Measurements from ENCODE around the gene SARNP. TPM values are rescaled to one million over a fixed set of nuclear protein-coding genes. Genes with fewer than 3 reads are reported as not detected.

The SARNP gene
- total and polyA plus RNA-seq, 10 of the 15 experiments (the other 5 are each of a cell fraction or from before 2014, with no cell fraction given): 77.6 to 445 (median 188) TPM

DNA sequence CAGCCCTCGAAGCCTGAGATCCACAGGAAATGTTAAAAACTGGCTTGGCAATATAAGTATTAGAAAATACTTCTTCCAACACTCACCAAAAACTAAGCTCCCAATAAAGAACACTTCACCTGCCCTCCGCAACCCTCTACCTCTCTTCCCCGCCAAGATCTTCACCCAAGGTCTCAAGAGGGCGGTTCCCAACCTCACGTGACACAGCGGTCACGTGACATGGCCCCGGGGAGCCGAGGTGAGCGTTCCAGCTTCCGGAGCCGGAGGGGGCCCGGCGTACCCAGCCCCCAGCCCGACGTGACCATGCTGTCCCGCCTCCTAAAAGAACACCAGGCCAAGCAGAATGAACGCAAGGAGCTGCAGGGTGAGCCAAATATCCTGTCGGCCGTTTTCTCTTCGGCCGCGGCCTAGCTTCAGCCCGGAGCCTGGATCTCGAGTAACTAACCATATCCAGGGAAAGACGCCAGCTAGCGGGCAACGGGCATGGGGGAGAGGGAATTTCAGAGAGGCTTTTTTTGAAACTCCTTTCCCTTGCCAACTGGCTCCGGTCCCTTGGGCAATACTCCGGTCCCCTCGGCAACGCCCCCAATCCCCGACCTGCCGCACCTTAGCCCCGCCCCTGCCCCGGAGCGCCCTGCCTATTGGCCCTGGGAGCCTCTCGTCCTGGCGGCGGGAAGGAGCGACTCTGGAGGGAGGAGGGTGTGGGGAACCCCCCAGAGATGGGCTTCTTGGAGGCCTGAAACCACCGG lies 101.5 kb downstream of the SARNP start, which contains the start of gene BLOC1S1 (continued):
- TF ChIP-seq ZNF592 (IDR thresholded peaks at IDR 0.05): no peak
- TF ChIP-seq RELB (IDR thresholded peaks at IDR 0.05; ENCODE audit: low read depth): peak; percentile 100
- no peak for TF ChIP-seq PAX5 (IDR thresholded peaks at IDR 0.05; ENCODE audit: borderline replicate concordance, low read depth, low read length)
- peak; percentile 12; the same call in 1 of the 2 replicates for TF ChIP-seq MTA2 (IDR thresholded peaks at IDR 0.05; ENCODE audit: low read depth)
- TF ChIP-seq, protein P1, sequence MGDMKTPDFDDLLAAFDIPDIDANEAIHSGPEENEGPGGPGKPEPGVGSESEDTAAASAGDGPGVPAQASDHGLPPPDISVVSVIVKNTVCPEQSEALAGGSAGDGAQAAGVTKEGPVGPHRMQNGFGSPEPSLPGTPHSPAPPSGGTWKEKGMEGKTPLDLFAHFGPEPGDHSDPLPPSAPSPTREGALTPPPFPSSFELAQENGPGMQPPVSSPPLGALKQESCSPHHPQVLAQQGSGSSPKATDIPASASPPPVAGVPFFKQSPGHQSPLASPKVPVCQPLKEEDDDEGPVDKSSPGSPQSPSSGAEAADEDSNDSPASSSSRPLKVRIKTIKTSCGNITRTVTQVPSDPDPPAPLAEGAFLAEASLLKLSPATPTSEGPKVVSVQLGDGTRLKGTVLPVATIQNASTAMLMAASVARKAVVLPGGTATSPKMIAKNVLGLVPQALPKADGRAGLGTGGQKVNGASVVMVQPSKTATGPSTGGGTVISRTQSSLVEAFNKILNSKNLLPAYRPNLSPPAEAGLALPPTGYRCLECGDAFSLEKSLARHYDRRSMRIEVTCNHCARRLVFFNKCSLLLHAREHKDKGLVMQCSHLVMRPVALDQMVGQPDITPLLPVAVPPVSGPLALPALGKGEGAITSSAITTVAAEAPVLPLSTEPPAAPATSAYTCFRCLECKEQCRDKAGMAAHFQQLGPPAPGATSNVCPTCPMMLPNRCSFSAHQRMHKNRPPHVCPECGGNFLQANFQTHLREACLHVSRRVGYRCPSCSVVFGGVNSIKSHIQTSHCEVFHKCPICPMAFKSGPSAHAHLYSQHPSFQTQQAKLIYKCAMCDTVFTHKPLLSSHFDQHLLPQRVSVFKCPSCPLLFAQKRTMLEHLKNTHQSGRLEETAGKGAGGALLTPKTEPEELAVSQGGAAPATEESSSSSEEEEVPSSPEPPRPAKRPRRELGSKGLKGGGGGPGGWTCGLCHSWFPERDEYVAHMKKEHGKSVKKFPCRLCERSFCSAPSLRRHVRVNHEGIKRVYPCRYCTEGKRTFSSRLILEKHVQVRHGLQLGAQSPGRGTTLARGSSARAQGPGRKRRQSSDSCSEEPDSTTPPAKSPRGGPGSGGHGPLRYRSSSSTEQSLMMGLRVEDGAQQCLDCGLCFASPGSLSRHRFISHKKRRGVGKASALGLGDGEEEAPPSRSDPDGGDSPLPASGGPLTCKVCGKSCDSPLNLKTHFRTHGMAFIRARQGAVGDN (IDR thresholded peaks at IDR 0.05): peak; percentile 69; the same call in 1 of the 2 replicates
- TF ChIP-seq, protein P2, sequence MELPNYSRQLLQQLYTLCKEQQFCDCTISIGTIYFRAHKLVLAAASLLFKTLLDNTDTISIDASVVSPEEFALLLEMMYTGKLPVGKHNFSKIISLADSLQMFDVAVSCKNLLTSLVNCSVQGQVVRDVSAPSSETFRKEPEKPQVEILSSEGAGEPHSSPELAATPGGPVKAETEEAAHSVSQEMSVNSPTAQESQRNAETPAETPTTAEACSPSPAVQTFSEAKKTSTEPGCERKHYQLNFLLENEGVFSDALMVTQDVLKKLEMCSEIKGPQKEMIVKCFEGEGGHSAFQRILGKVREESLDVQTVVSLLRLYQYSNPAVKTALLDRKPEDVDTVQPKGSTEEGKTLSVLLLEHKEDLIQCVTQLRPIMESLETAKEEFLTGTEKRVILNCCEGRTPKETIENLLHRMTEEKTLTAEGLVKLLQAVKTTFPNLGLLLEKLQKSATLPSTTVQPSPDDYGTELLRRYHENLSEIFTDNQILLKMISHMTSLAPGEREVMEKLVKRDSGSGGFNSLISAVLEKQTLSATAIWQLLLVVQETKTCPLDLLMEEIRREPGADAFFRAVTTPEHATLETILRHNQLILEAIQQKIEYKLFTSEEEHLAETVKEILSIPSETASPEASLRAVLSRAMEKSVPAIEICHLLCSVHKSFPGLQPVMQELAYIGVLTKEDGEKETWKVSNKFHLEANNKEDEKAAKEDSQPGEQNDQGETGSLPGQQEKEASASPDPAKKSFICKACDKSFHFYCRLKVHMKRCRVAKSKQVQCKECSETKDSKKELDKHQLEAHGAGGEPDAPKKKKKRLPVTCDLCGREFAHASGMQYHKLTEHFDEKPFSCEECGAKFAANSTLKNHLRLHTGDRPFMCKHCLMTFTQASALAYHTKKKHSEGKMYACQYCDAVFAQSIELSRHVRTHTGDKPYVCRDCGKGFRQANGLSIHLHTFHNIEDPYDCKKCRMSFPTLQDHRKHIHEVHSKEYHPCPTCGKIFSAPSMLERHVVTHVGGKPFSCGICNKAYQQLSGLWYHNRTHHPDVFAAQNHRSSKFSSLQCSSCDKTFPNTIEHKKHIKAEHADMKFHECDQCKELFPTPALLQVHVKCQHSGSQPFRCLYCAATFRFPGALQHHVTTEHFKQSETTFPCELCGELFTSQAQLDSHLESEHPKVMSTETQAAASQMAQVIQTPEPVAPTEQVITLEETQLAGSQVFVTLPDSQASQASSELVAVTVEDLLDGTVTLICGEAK (IDR thresholded peaks at IDR 0.05; ENCODE audit: borderline replicate concordance): peak; percentile 65; the same call in 1 of the 2 replicates
- peak; percentile 95 for TF ChIP-seq RELA (IDR thresholded peaks at IDR 0.05; ENCODE audit: borderline replicate concordance, partially characterized antibody)
- no peak for TF ChIP-seq JUND (IDR thresholded peaks at IDR 0.05; ENCODE audit: low read depth, low read length)
- TF ChIP-seq CBX5 (IDR thresholded peaks at IDR 0.05; ENCODE audit: low read depth): no peak

Data from GM12878 (cell line).